Spleen (tissue), 11 donors: ENCODE measurements around the gene P2RY14. TPM values are rescaled to one million over a fixed set of nuclear protein-coding genes. Genes with fewer than 3 reads are reported as not detected.

Experiments
- DNase-seq: peaks from one replicate; pipeline ENCODE4 v3.0.0-alpha.2; 2020
- H3K27ac ChIP-seq, 8 donors: fragments of 200-600 bp; sonication (generic) in 7 of 8; 1 replicate in 4 of 8; 2 replicates in 4 of 8; pipeline versions ENCODE4 v1.5.0 to v1.8.0; 2016 to 2021; ENCODE audit warnings: inconsistent platforms in 4 of 8, mild to moderate bottlenecking in 4 of 8, moderate library complexity in 1 of 8
- H3K27me3 ChIP-seq, 7 donors: fragments of 200-600 bp; sonication (generic) in 6 of 7; replicated peaks in 1 of 7; 1 replicate in 4 of 7; 2 replicates in 3 of 7; pipeline versions ENCODE4 v1.5.0 to v1.8.0; 2016 to 2021; ENCODE audit warnings: inconsistent platforms in 3 of 7, mild to moderate bottlenecking in 1 of 7
- H3K36me3 ChIP-seq, 6 donors: fragments of 200-600 bp; sonication (generic) in 5 of 6; 1 replicate in 4 of 6; 2 replicates in 2 of 6; pipeline versions ENCODE4 v1.5.0 to v1.8.0; 2016 to 2021; ENCODE audit warnings: inconsistent platforms in 2 of 6
- H3K4me1 ChIP-seq, 6 donors: fragments of 200-600 bp; sonication (generic) in 5 of 6; 1 replicate in 3 of 6; 2 replicates in 3 of 6; pipeline versions ENCODE4 v1.5.0 to v1.8.0; 2016 to 2021; ENCODE audit warnings: inconsistent platforms in 3 of 6
- H3K4me3 ChIP-seq, 8 donors: fragments of 200-600 bp; sonication (generic) in 7 of 8; 1 replicate in 4 of 8; 2 replicates in 4 of 8; pipeline versions ENCODE4 v1.5.0 to v1.8.0; 2016 to 2021; ENCODE audit warnings: inconsistent platforms in 4 of 8, mild to moderate bottlenecking in 4 of 8, moderate library complexity in 2 of 8
- H3K9me3 ChIP-seq, 8 donors: fragments of 200-600 bp; sonication (generic) in 7 of 8; 1 replicate in 4 of 8; 2 replicates in 4 of 8; pipeline versions ENCODE4 v1.5.0 to v1.8.0; 2016 to 2021; ENCODE audit warnings: inconsistent platforms in 4 of 8
- CTCF ChIP-seq, 11 experiments: fragments of 200-600 bp in 7 of 11; fragments of 450-650 bp in 4 of 11; sonication (generic) in 4 of 11; IDR thresholded peaks in 8 of 11; conservative IDR thresholded peaks in 3 of 11; 1 replicate in 7 of 11; 2 replicates in 4 of 11; pipeline versions ENCODE4 v1.4.0 to v1.8.0; 2016 to 2021; ENCODE audit warnings: antibody characterized with exemption in 11 of 11, inconsistent platforms in 4 of 11, mild to moderate bottlenecking in 1 of 11
- POLR2A ChIP-seq, 3 donors: fragments of 450-650 bp; IDR thresholded peaks; one replicate each; pipeline ENCODE4 v1.5.1; 2017; ENCODE audit warnings: antibody characterized with exemption in 3 of 3, mild to moderate bottlenecking in 1 of 3
- POLR2AphosphoS5 ChIP-seq, 3 donors: sonication (generic); formaldehyde crosslinking; IDR thresholded peaks; one replicate each; pipeline ENCODE4 v1.5.1; 2017; ENCODE audit warnings: antibody characterized with exemption in 3 of 3
- WGBS, 5 donors: extraction: QIAGEN DNeasy Blood & Tissue Kit in 3 of 5; methylation state at CpG; one replicate each; pipeline versions ENCODE4 v1.1.5 to v1.1.7; 2013 to 2018; 5-methylcytosine and 5-hydroxymethylcytosine counted together
- intact Hi-C: fragments of 100-400 bp; cut with DNase I; formaldehyde crosslinking; loops from one replicate; pipeline ENCODE4 v1.15.0; 2023; ENCODE audit warnings: low total_unique reads
- polyA plus RNA-seq, 3 donors: library from polyadenylated mRNA; stranded (reverse); fragments of 200-250 nt; gene quantifications; one replicate each; pipeline ENCODE4 v1.2.1, GENCODE V29; 2013
- total RNA-seq, 7 donors: library from RNA; depleted of rRNA in 3 of 7; stranded (reverse); fragments of >200 nt in 3 of 7; fragmentation: NEBNext Ultra II Directional in 4 of 7; extraction: Animal tissue kit (Norgen Biotek cat#: 25700) in 4 of 7; gene quantifications; one replicate each; pipeline versions ENCODE4 v1.1.0 to v1.2.1, GENCODE V29; 2016 to 2021
- donor health status: healthy with polysubstance abuse.
- donor health status: DM: no; HTN: no; CAD: no; lungs with moderate emphysema.
- donor health status: DM: no; HTN: no; CAD: no.
- donor health status: Bipolar disorder and iron deficiency.
- donor health status: healthy.
- donor health status: DM: no; HTN: no; CAD: no.
- donor health status: DM: yes; HTN: yes; CAD: no.

The P2RY14 gene
- total and polyA plus RNA-seq, 10 donors: 0.32 to 5.2 (median 1.9) TPM

GRCh38 chr3:151297429-151297828, 19.1 kb upstream of the P2RY14 start:
- no peak overlapping the region for H3K27ac ChIP-seq
- no peaks in the 10 kb centered on the region for H3K9me3 ChIP-seq
- H3K4me3 ChIP-seq: no peak overlapping the region
- 38 to 93% (median 66%) methylated on average over 2 of the region's 2 CpGs for WGBS, 5 donors
- TF ChIP-seq CTCF (IDR thresholded peaks at IDR 0.05 in 8 of 11, conservative IDR thresholded peaks at IDR 0.05 in 3 of 11): no peak
- TF ChIP-seq POLR2A (IDR thresholded peaks at IDR 0.05): no peak
- TF ChIP-seq POLR2AphosphoS5 (IDR thresholded peaks at IDR 0.05): no peak
- H3K27me3 ChIP-seq: no peaks in the 10 kb centered on the region
- H3K4me1 ChIP-seq: no peaks in the 10 kb centered on the region
- no peak for DNase-seq
- intact Hi-C loops: no loop called here
- no peaks in the 10 kb centered on the region for H3K36me3 ChIP-seq

- WGBS, 5 donors: 76 to 96% (median 93%) methylated on average over 3 of the region's 3 CpGs
- Histone ChIP-seq H3K4me3 (no peak overlapping the region), H3K36me3 (no peaks in the 10 kb centered on the region), H3K27me3 (no peaks in the 10 kb centered on the region), H3K9me3 (no peaks in the 10 kb centered on the region), H3K4me1 (no peaks in the 10 kb centered on the region), H3K27ac (no peak overlapping the region)
- no peak for DNase-seq
- intact Hi-C loops: no loop called here
- TF ChIP-seq CTCF (IDR thresholded peaks at IDR 0.05 in 8 of 11, conservative IDR thresholded peaks at IDR 0.05 in 3 of 11) (no peak), POLR2AphosphoS5 (IDR thresholded peaks at IDR 0.05) (no peak), POLR2A (IDR thresholded peaks at IDR 0.05) (no peak)
Measured at GRCh38 chr3:151296226-151296625, 17.9 kb upstream of the P2RY14 start.

DNA sequence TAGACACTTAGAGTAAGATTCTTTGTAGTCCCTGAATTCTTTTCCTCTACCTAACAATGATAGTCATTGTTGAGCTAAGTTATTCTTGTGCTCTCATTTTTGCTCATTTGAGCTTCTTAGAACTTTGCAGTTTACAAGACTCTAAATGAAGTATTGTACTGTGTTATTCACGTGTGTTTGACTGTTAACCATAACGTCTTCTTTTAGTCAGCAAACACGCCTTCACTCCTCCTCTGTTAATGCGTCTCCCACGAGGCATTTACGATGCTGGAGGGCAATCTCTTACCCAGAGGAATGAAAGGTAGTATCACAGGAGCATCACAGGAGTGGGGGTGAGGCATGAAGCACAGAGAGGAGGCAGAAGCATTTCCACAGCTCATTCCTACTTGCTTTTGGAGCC, 14.8 kb upstream of the P2RY14 start:
- Histone ChIP-seq H3K4me3 (no peak overlapping the region), H3K27ac (no peak overlapping the region), H3K9me3 (no peaks in the 10 kb centered on the region), H3K4me1 (no peaks in the 10 kb centered on the region), H3K27me3 (no peaks in the 10 kb centered on the region), H3K36me3 (no peaks in the 10 kb centered on the region)
- TF ChIP-seq POLR2A (IDR thresholded peaks at IDR 0.05) (no peak), POLR2AphosphoS5 (IDR thresholded peaks at IDR 0.05) (no peak), CTCF (IDR thresholded peaks at IDR 0.05 in 8 of 11, conservative IDR thresholded peaks at IDR 0.05 in 3 of 11) (no peak)
- DNase-seq: no peak
- intact Hi-C loops: no loop called here
- 71 to 88% (median 82%) methylated on average over 6 of the region's 6 CpGs for WGBS, 5 donors

DNA sequence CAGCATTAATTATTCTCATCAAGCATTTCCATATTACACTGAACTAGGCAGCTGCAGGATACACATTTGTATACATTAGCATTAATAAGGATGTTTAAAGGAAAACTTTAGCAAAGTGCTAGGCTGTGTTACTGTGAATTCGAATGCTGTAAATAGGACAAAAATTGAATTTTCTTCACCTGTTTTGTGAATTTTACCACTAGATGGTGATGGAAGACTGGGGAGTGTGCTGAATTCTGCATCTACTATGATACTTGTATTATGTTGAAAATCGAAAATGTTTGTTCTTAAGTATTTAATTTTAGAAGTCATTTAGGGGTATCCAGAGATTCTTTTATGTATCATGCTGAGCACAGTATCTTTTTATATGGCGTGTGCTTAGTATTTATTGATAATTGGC, 12.3 kb upstream of the P2RY14 start:
- no peaks in the 10 kb centered on the region for H3K27me3 ChIP-seq
- intact Hi-C loops: no loop called here
- TF ChIP-seq CTCF (IDR thresholded peaks at IDR 0.05 in 8 of 11, conservative IDR thresholded peaks at IDR 0.05 in 3 of 11) (peak in 2 of 11 experiments; percentile 11 to 22), POLR2AphosphoS5 (IDR thresholded peaks at IDR 0.05) (no peak)
- no peak overlapping the region for H3K4me3 ChIP-seq
- H3K9me3 ChIP-seq: no peaks in the 10 kb centered on the region
- no peak for DNase-seq
- H3K36me3 ChIP-seq: no peaks in the 10 kb centered on the region
- H3K27ac ChIP-seq: no peak overlapping the region
- 62 to 80% (median 67%) methylated on average over 3 of the region's 3 CpGs for WGBS, 5 donors
- no peaks in the 10 kb centered on the region for H3K4me1 ChIP-seq
